GM12878 (cell line): ENCODE measurements around the gene CARS2. TPM values are rescaled to one million over a fixed set of nuclear protein-coding genes. Genes with fewer than 3 reads are reported as not detected.
"Not testable (repeated sequence)": the region's sequence is repeated elsewhere in the genome, so short reads cannot be mapped to it uniquely, and the experiment has no call there.

Experiments used
- ATAC-seq: fragments of 200-7000 bp; cut with Tn5 transposase; 3 replicates; pipeline ENCODE4 v1.9.1; 2020; ENCODE audit warnings: mild to moderate bottlenecking, moderate library complexity
- BruUV-seq: library from RNA; stranded (reverse); fragments of 400-500 nt; replicated peaks from 2 replicates; lab custom pipeline; 2021; lab: Mats Ljungman, UMichigan
- CTCF ChIA-PET: fragments of 300-600 bp; sonication (Branson Sonifier 250); formaldehyde crosslinking; extraction: SDS; loops from one replicate; lab custom pipeline; 2021; ENCODE audit warnings: inconsistent platforms; lab: Yijun Ruan, JAX
- POLR2A ChIA-PET: fragments of 350-600 bp; formaldehyde crosslinking; extraction: SDS; loops from one replicate; lab custom pipeline; 2021; ENCODE audit warnings: inconsistent platforms; lab: Charles Lee
- RAD21 ChIA-PET: fragments of 300-600 bp; sonication (Branson Sonifier 250); formaldehyde crosslinking; loops from one replicate; lab custom pipeline; 2023; ENCODE audit warnings: antibody characterized with exemption; ENCODE audit not compliant: unreplicated experiment; lab: Charles Lee
- SMC1A ChIA-PET: fragments of 300-600 bp; sonication (Branson Sonifier 250); formaldehyde crosslinking; loops from one replicate; lab custom pipeline; 2023; ENCODE audit not compliant: unreplicated experiment, uncharacterized antibody; lab: Charles Lee
- DNase-seq: peaks from one replicate; pipeline ENCODE4 v3.0.0-alpha.2; 2011; ENCODE audit warnings: low read depth, low spot score
- FAIRE-seq: peaks from 3 replicates; lab custom pipeline; 2011; peaks lifted over from hg19 to GRCh38; lab: Jason Lieb, UNC
- H2AFZ ChIP-seq: 2 replicates; pipeline ENCODE4 v1.6.0; 2011; ENCODE audit warnings: low read depth, low read length, control low read depth; ENCODE audit not compliant: control insufficient read depth
- H3K27ac ChIP-seq: 2 replicates; pipeline ENCODE4 v1.5.1; 2011; ENCODE audit warnings: control low read depth; ENCODE audit not compliant: control insufficient read depth, insufficient read depth
- H3K27me3 ChIP-seq, 2 experiments: replicated peaks in 1 of 2; 2 replicates each; pipeline versions ENCODE4 v1.6.0 to v1.6.1; 2011; ENCODE audit warnings: low read length in 1 of 2; ENCODE audit not compliant: control insufficient read depth in 2 of 2, insufficient read depth in 2 of 2
- H3K36me3 ChIP-seq, 2 experiments: 2 replicates each; pipeline ENCODE4 v1.5.1; 2011; ENCODE audit warnings: low read length in 1 of 2; ENCODE audit not compliant: control insufficient read depth in 2 of 2, insufficient read depth in 2 of 2
- H3K4me1 ChIP-seq: 2 replicates; pipeline ENCODE4 v1.6.1; 2011; ENCODE audit warnings: mild to moderate bottlenecking, low read length, moderate library complexity, mixed read lengths; ENCODE audit not compliant: control insufficient read depth, insufficient read depth
- H3K4me2 ChIP-seq: 2 replicates; pipeline ENCODE4 v1.6.0; 2011; ENCODE audit warnings: control low read depth; ENCODE audit not compliant: control insufficient read depth, insufficient read depth
- H3K4me3 ChIP-seq: fragments of 200-600 bp; sonication (generic); 2 replicates; pipeline ENCODE4 v1.5.1; 2016
- H3K79me2 ChIP-seq: 2 replicates; pipeline ENCODE4 v1.6.0; 2011; ENCODE audit warnings: low read length; ENCODE audit not compliant: control insufficient read depth, insufficient read depth
- H3K9ac ChIP-seq: 2 replicates; pipeline ENCODE4 v1.8.0; 2011; ENCODE audit warnings: low read length, control low read depth, mixed read lengths; ENCODE audit not compliant: control insufficient read depth, insufficient read depth
- H3K9me3 ChIP-seq: replicated peaks from 3 replicates; pipeline ENCODE4 v1.5.1; 2011; ENCODE audit warnings: mild to moderate bottlenecking, low read length; ENCODE audit not compliant: control insufficient read depth, insufficient read depth
- H4K20me1 ChIP-seq: 2 replicates; pipeline ENCODE4 v1.6.0; 2011; ENCODE audit not compliant: control insufficient read depth, insufficient read depth
- BCL3 ChIP-seq: IDR thresholded peaks from 2 replicates; pipeline ENCODE4 v1.6.1; 2011; ENCODE audit warnings: borderline replicate concordance, low read depth, mild to moderate bottlenecking, moderate library complexity, low read length; ENCODE audit not compliant: insufficient read depth, poor library complexity, severe bottlenecking
- GATAD2B ChIP-seq: fragments of 450-650 bp; conservative IDR thresholded peaks from 2 replicates; pipeline ENCODE4 v1.6.1; 2017; ENCODE audit warnings: low read depth, mild to moderate bottlenecking, moderate library complexity
- LARP7 ChIP-seq: fragments of 450-650 bp; IDR thresholded peaks from 2 replicates; pipeline ENCODE4 v1.6.1; 2017; ENCODE audit warnings: mild to moderate bottlenecking
- MEF2B ChIP-seq: fragments of 450-650 bp; IDR thresholded peaks from 2 replicates; pipeline ENCODE4 v1.6.1; 2018; ENCODE audit warnings: mild to moderate bottlenecking, moderate library complexity; ENCODE audit not compliant: partially characterized antibody, poor library complexity, severe bottlenecking
- NRF1 ChIP-seq: conservative IDR thresholded peaks from 2 replicates; pipeline ENCODE4 v1.6.1; 2011; ENCODE audit warnings: mild to moderate bottlenecking, low read depth, low read length, improper control_type of control experiment
- POLR2AphosphoS2 ChIP-seq: IDR thresholded peaks from 2 replicates; pipeline ENCODE4 v1.6.1; 2011; ENCODE audit warnings: low read depth, mild to moderate bottlenecking, low read length, improper control_type of control experiment, moderate library complexity
- POU2F2 ChIP-seq: IDR thresholded peaks from 3 replicates; pipeline ENCODE4 v1.6.1; 2011; ENCODE audit warnings: low read depth, mild to moderate bottlenecking, low read length, borderline replicate concordance
- SMC3 ChIP-seq: IDR thresholded peaks from 2 replicates; pipeline ENCODE4 v1.6.1; 2011; ENCODE audit warnings: low read length, improper control_type of control experiment, borderline replicate concordance
- SPI1 ChIP-seq: IDR thresholded peaks from 2 replicates; pipeline ENCODE4 v1.6.1; 2011; ENCODE audit warnings: low read depth, mild to moderate bottlenecking, low read length, moderate library complexity, borderline replicate concordance; ENCODE audit not compliant: insufficient read depth
- WGBS: methylation state at CpG from one replicate; pipeline ENCODE4 v1.1.6; 2016; ENCODE audit warnings: low lambda C conversion rate; ENCODE audit not compliant: insufficient replicate concordance, insufficient coverage; ENCODE audit errors: missing lambda C conversion rate; 5-methylcytosine and 5-hydroxymethylcytosine counted together
- in situ Hi-C: fragments of 300-500 bp; cut with MboI; formaldehyde crosslinking; loops from 9 replicates; pipeline ENCODE4 v1.14.3; 2018; ENCODE audit warnings: mixed read lengths
- intact Hi-C: fragments of 100-400 bp; cut with micrococcal nuclease; formaldehyde crosslinking; loops from one replicate; pipeline ENCODE4 v1.14.2; 2022; ENCODE audit not compliant: unreplicated experiment
- polyA plus RNA-seq, 11 experiments: library from polyadenylated mRNA; depleted of rRNA in 4 of 11; unstranded in 6 of 11; stranded (reverse) in 5 of 11; fragments of >200 nt; fragmentation: Nextera tagmentation in 4 of 11; fragmentation: Illumina TruSeq in 1 of 11; extraction: Ambion mirVana in 4 of 11; extraction: Trizol in 1 of 11; gene quantifications; 1 replicate in 1 of 11; 2 replicates in 10 of 11; pipeline versions ENCODE4 v1.2.1 to v1.2.3, GENCODE V29; 2011 to 2016; ENCODE audit warnings: inconsistent platforms in 2 of 11, missing spikeins in 2 of 11, low read depth in 1 of 11
- total RNA-seq, 4 experiments: library from RNA; depleted of rRNA in 3 of 4; stranded (reverse); fragments of >200 nt in 3 of 4; fragmentation: Illumina TruSeq in 1 of 4; extraction: Trizol in 1 of 4; gene quantifications; 2 replicates each; pipeline versions ENCODE4 v1.2.1 to v1.2.3, GENCODE V29; 2013 to 2021
- TF ChIP-seq, protein P1 (sequence below): fragments of 450-650 bp; IDR thresholded peaks from 2 replicates; pipeline ENCODE4 v1.6.1; 2017; ENCODE audit warnings: mild to moderate bottlenecking, low read depth, inconsistent platforms; ENCODE audit not compliant: poor library complexity, severe bottlenecking
- TF ChIP-seq, protein P2 (sequence below): fragments of 450-650 bp; IDR thresholded peaks from 2 replicates; pipeline ENCODE4 v1.6.1; 2016; ENCODE audit warnings: mild to moderate bottlenecking

CARS2 gene
- total and polyA plus RNA-seq, 10 of the 15 experiments (the other 5 are each of a cell fraction or from before 2014, with no cell fraction given): 4.2 to 101 (median 61.5) TPM

DNA sequence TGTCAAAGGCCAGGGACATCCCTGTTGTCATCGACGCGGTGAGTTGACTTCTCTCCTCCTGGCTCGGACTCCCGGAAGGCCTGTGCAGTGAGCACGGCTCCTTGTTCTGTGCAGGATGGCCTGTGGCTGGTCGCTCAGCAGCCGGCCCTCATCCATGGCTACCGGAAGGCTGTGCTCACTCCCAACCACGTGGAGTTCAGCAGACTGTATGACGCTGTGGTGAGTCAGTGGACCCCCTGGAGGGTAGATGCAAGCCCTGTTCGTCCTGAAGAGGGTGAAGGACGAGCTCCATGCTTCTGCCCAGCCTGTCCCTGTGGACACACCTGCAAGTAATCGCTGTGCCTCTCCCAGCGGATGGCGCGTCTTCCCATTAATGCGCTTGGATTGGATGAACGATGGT, 71.4 kb downstream of the CARS2 start (continued):
- TF ChIP-seq, protein P1, sequence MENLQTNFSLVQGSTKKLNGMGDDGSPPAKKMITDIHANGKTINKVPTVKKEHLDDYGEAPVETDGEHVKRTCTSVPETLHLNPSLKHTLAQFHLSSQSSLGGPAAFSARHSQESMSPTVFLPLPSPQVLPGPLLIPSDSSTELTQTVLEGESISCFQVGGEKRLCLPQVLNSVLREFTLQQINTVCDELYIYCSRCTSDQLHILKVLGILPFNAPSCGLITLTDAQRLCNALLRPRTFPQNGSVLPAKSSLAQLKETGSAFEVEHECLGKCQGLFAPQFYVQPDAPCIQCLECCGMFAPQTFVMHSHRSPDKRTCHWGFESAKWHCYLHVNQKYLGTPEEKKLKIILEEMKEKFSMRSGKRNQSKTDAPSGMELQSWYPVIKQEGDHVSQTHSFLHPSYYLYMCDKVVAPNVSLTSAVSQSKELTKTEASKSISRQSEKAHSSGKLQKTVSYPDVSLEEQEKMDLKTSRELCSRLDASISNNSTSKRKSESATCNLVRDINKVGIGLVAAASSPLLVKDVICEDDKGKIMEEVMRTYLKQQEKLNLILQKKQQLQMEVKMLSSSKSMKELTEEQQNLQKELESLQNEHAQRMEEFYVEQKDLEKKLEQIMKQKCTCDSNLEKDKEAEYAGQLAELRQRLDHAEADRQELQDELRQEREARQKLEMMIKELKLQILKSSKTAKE: no peak

DNA sequence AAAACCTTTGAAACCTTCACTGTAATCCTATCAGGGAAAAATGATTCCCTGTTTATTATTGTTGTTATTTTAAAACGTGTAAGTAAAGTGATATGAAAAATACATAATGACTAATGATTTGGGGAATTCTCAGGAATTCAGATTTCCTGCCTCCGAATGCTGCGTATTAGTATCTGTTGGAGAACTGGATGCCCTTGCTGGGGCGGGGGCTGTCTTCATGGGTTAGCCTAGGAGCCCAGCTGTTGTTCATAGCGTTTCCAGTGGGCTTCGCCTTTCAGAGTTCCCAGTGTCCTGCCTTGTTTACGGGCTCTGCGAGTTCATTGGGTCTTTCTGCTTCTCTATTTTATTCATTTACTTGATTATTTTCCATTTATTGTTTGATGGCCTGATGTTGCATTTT, 72.1 kb downstream of the CARS2 start:
- H3K9ac ChIP-seq: no peak overlapping the region
- H3K27me3 ChIP-seq: no peaks in the 10 kb centered on the region
- H3K9me3 ChIP-seq: no peaks in the 10 kb centered on the region
- no TSS peak for BruUV-seq
- ATAC-seq (no peak), DNase-seq (no peak), FAIRE-seq (no peak)
- intact Hi-C loops: no loop called here
- no peak overlapping the region for H3K27ac ChIP-seq
- POLR2A ChIA-PET: no interaction called here
- H3K79me2 ChIP-seq: peaks cover 1% of the 10 kb centered on the region
- WGBS: 84% methylated on average over 8 of the region's 8 CpGs
- H3K36me3 ChIP-seq: peaks cover 37% of the 10 kb centered on the region in 2 experiments
- no peaks in the 10 kb centered on the region; the same call in 1 of the 2 replicates for H4K20me1 ChIP-seq
- H3K4me2 ChIP-seq: no peak overlapping the region
- H3K4me3 ChIP-seq: no peak overlapping the region
- TF ChIP-seq SMC3 (no peak), POLR2AphosphoS2 (no peak), GATAD2B (no peak), SPI1 (no peak), NRF1 (no peak), BCL3 (no peak), POU2F2 (no peak), MEF2B (no peak), LARP7 (no peak)
- TF ChIP-seq, protein P2, sequence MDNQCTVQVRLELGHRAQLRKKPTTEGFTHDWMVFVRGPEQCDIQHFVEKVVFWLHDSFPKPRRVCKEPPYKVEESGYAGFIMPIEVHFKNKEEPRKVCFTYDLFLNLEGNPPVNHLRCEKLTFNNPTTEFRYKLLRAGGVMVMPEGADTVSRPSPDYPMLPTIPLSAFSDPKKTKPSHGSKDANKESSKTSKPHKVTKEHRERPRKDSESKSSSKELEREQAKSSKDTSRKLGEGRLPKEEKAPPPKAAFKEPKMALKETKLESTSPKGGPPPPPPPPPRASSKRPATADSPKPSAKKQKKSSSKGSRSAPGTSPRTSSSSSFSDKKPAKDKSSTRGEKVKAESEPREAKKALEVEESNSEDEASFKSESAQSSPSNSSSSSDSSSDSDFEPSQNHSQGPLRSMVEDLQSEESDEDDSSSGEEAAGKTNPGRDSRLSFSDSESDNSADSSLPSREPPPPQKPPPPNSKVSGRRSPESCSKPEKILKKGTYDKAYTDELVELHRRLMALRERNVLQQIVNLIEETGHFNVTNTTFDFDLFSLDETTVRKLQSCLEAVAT: no peak
- RAD21 ChIA-PET: no interaction called here
- no peak overlapping the region for H2AFZ ChIP-seq
- SMC1A ChIA-PET: no interaction called here
- CTCF ChIA-PET: no interaction called here
- no peaks in the 10 kb centered on the region for H3K4me1 ChIP-seq
- in situ Hi-C loops: no loop called here

DNA sequence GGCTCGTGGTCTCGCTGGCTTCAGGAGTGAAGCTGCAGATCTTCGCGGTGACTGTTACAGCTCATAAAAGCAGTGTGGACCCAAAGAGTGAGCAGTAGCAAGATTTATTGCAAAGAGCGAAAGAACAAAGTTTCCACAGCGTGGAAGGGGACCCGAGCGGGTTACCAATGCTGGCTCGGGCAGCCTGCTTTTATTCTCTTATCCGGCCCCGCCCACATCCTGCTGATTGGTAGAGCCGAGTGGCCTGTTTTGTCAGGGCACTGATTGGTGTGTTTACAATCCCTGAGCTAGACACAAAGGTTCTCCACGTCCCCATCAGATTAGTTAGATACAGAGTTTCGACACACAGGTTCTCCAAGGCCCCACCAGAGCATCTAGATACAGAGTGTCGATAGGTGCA, 73.7 kb downstream of the CARS2 start:
- ATAC-seq, DNase-seq, H3K27ac ChIP-seq, H3K9ac ChIP-seq, intact Hi-C loops, H3K27me3 ChIP-seq, H2AFZ ChIP-seq, in situ Hi-C loops, H3K4me3 ChIP-seq, H3K9me3 ChIP-seq, H3K4me1 ChIP-seq, H4K20me1 ChIP-seq, RAD21 ChIA-PET, BruUV-seq, H3K4me2 ChIP-seq, FAIRE-seq, H3K79me2 ChIP-seq: not testable (repeated sequence)
- SMC1A ChIA-PET: interaction anchor here (2.0 kb wide), 1 partner anchor 36 kb away, joined by 5 read pairs; no protein-coding TSS in a partner anchor
- POLR2A ChIA-PET: interaction anchor here (0.6 kb wide), 1 partner anchor 8 kb away, joined by 5 read pairs; no protein-coding TSS in a partner anchor
- H3K36me3 ChIP-seq: peaks cover 38 to 40% of the 10 kb centered on the region in 2 experiments
- CTCF ChIA-PET: interaction anchor here (1.0 kb wide), 1 partner anchor 177 kb away, joined by 3 read pairs; no protein-coding TSS in a partner anchor
- WGBS: 97% methylated on average over 15 of the region's 15 CpGs
